ENCODE results near the gene CACFD1.

CACFD1 gene

GRCh38 chr9:133468374-133468773, 8.6 kb downstream of the CACFD1 start:
- no peak overlapping the region for H3K4me3 ChIP-seq (ENCODE audit: low read length)
- H3K27me3 ChIP-seq (ENCODE audit: control insufficient read depth, low read length), result peaks cover 12% of the 10 kb centered on the region
- TF ChIP-seq CTCF (IDR thresholded peaks at IDR 0.05; ENCODE audit: low read depth, low read length, poor library complexity, severe bottlenecking) (no peak), EZH2phosphoT487 (IDR thresholded peaks at IDR 0.05; ENCODE audit: borderline replicate concordance, low read length) (no peak)
- H3K4me1 ChIP-seq (ENCODE audit: control insufficient read depth, low read length), result no peaks in the 10 kb centered on the region
- peaks cover 21% of the 10 kb centered on the region for H3K36me3 ChIP-seq (ENCODE audit: control insufficient read depth, low read length)
- no peak overlapping the region for H3K4me2 ChIP-seq (ENCODE audit: low read length)
- 0 out of 2 replicates have a peak, but pooled peaks cover 5% of the 10 kb centered on the region for H4K20me1 ChIP-seq (ENCODE audit: control insufficient read depth, insufficient read depth, low read depth, low read length)
- no peaks in the 10 kb centered on the region for H3K79me2 ChIP-seq (ENCODE audit: control insufficient read depth, low read length)
- H3K27ac ChIP-seq (ENCODE audit: low read depth, low read length), result no peak overlapping the region
- no peaks in the 10 kb centered on the region for H3K9me2 ChIP-seq (replicated peaks; ENCODE audit: control insufficient read depth, low read length)
- H3K9me3 ChIP-seq (ENCODE audit: control insufficient read depth, insufficient read depth, low read length), result no peaks in the 10 kb centered on the region
- 0 out of 2 replicates have a peak, but pooled peaks cover 4% of the 10 kb centered on the region for H3F3A ChIP-seq (ENCODE audit: control insufficient read depth, insufficient read depth)

DNA sequence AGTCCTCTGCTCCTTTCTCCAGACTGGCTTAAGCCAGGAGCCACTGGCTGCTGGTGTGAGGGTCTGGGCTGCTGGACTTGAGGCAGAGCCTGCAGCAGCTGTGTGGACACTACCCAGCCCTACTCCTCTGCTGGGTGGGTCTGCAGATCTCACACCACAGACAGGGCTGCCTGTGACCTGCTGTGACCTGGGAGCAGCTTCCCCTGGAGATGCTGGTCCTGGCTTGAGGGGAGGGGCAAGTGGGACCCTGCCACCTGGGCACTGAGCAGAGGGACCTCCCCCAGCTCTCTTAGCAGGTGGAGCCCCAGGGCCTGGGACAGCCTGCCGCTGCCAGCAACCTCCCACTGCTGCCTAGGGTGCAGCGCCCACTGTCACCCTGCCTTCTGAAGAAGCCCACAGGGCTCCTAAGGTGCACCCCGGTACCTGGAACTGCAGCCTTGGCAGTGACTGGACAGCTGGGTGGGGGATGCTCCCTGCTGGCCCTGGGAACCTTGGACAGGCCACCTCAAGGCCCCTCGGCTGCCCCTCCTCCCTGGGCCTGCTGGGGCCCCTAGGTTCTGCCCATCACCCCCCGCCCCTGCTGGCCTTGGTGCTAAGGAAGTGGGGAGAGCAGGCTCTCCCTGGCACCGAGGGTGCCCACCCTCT, 9.1 kb downstream of the CACFD1 start:
- H3K4me2 ChIP-seq (ENCODE audit: low read length), result no peak overlapping the region
- H3K4me3 ChIP-seq (ENCODE audit: low read length), result no peak overlapping the region
- 0 out of 2 replicates have a peak, but pooled peaks cover 4% of the 10 kb centered on the region for H3F3A ChIP-seq (ENCODE audit: control insufficient read depth, insufficient read depth)
- H4K20me1 ChIP-seq (ENCODE audit: control insufficient read depth, insufficient read depth, low read depth, low read length), result 0 out of 2 replicates have a peak, but pooled peaks cover 5% of the 10 kb centered on the region
- H3K27ac ChIP-seq (ENCODE audit: low read depth, low read length), result no peak overlapping the region
- H3K4me1 ChIP-seq (ENCODE audit: control insufficient read depth, low read length), result no peaks in the 10 kb centered on the region
- no peaks in the 10 kb centered on the region for H3K9me3 ChIP-seq (ENCODE audit: control insufficient read depth, insufficient read depth, low read length)
- TF ChIP-seq EZH2phosphoT487 (IDR thresholded peaks at IDR 0.05; ENCODE audit: borderline replicate concordance, low read length), result no peak
- no peak for TF ChIP-seq CTCF (IDR thresholded peaks at IDR 0.05; ENCODE audit: low read depth, low read length, poor library complexity, severe bottlenecking)
- H3K27me3 ChIP-seq (ENCODE audit: control insufficient read depth, low read length), result peaks cover 12% of the 10 kb centered on the region
- no peaks in the 10 kb centered on the region for H3K9me2 ChIP-seq (replicated peaks; ENCODE audit: control insufficient read depth, low read length)
- peaks cover 26% of the 10 kb centered on the region for H3K36me3 ChIP-seq (ENCODE audit: control insufficient read depth, low read length)
- H3K79me2 ChIP-seq (ENCODE audit: control insufficient read depth, low read length), result no peaks in the 10 kb centered on the region

DNA sequence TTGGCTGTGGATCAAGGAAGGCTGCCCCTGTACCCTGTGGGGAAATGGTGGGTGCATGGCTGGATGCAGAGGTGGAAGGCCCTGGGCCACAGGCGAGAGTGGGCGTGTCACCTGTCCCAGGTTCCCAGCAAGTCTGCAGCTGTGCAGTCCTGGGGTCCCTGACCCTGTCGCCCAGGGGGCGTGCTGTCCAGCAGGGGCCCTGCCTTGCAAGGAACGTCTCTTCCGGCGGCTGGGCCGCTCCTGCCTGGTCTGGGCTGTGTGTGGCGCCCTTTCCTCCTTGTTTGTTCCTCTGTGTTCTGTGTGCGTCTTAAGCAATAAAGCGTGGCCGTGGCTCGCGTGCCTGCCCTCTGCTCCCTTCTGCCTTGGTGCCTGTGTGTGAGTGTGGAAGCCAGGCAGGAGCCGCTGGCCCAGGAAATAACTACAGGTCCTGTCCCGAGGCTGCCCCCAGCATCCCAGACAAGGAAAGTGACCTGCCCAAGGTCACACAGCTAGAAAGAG, 10.7 kb downstream of the CACFD1 start:
- TF ChIP-seq EZH2phosphoT487 (IDR thresholded peaks at IDR 0.05; ENCODE audit: borderline replicate concordance, low read length) (no peak), CTCF (IDR thresholded peaks at IDR 0.05; ENCODE audit: low read depth, low read length, poor library complexity, severe bottlenecking) (peak; percentile 42)
- no peaks in the 10 kb centered on the region for H3K9me3 ChIP-seq (ENCODE audit: control insufficient read depth, insufficient read depth, low read length)
- no peaks in the 10 kb centered on the region for H3K79me2 ChIP-seq (ENCODE audit: control insufficient read depth, low read length)
- no peaks in the 10 kb centered on the region for H3K4me1 ChIP-seq (ENCODE audit: control insufficient read depth, low read length)
- H3K9me2 ChIP-seq (replicated peaks; ENCODE audit: control insufficient read depth, low read length), result no peaks in the 10 kb centered on the region
- H3F3A ChIP-seq (ENCODE audit: control insufficient read depth, insufficient read depth), result 0 out of 2 replicates have a peak, but pooled peaks cover 4% of the 10 kb centered on the region
- 0 out of 2 replicates have a peak, but pooled peaks cover 5% of the 10 kb centered on the region for H4K20me1 ChIP-seq (ENCODE audit: control insufficient read depth, insufficient read depth, low read depth, low read length)
- no peak overlapping the region for H3K4me3 ChIP-seq (ENCODE audit: low read length)
- H3K4me2 ChIP-seq (ENCODE audit: low read length), result no peak overlapping the region
- H3K36me3 ChIP-seq (ENCODE audit: control insufficient read depth, low read length), result peaks cover 40% of the 10 kb centered on the region
- no peak overlapping the region for H3K27ac ChIP-seq (ENCODE audit: low read depth, low read length)
- peaks cover 2% of the 10 kb centered on the region; the same call in 1 of the 2 replicates for H3K27me3 ChIP-seq (ENCODE audit: control insufficient read depth, low read length)

All from DOHH2 (cell line).